PFSK-1 (cell line): ENCODE data around the gene CDC16.

Experiments used
- FOXP2 ChIP-seq: optimal IDR thresholded peaks from 2 replicates; pipeline ENCODE3; 2011; ENCODE audit warnings: borderline replicate concordance, control low read depth, inconsistent platforms; ENCODE audit not compliant: insufficient read depth; ENCODE audit errors: extremely low read length, extremely low read depth
- POLR2AphosphoS5 ChIP-seq: IDR thresholded peaks from 2 replicates; pipeline ENCODE4 v1.6.1; 2012; ENCODE audit warnings: low read depth, mild to moderate bottlenecking, control low read depth, low read length, moderate library complexity
- REST ChIP-seq, 2 experiments: IDR thresholded peaks; 2 replicates each; pipeline versions ENCODE4 v1.6.1 to v1.8.0; 2011 to 2012; ENCODE audit warnings: low read depth in 2 of 2, low read length in 2 of 2, control low read depth in 1 of 2, inconsistent platforms in 1 of 2, mild to moderate bottlenecking in 1 of 2, moderate library complexity in 1 of 2; ENCODE audit not compliant: insufficient read depth in 1 of 2
- SIN3A ChIP-seq: IDR thresholded peaks from 2 replicates; pipeline ENCODE4 v1.6.1; 2012; ENCODE audit warnings: mild to moderate bottlenecking, low read length, moderate library complexity, borderline replicate concordance; ENCODE audit not compliant: insufficient read depth
- TAF1 ChIP-seq: IDR thresholded peaks from 2 replicates; pipeline ENCODE4 v1.6.1; 2012; ENCODE audit warnings: low read length, control low read depth, borderline replicate concordance; ENCODE audit not compliant: insufficient read depth

Gene CDC16

GRCh38 chr13:114260814-114261213 lies 26.1 kb downstream of the CDC16 start:
- TF ChIP-seq TAF1, result no peak
- no peak for TF ChIP-seq SIN3A
- no peak for TF ChIP-seq REST (IDR thresholded peaks at IDR 0.05; ENCODE audit: insufficient read depth in 1 of 2, low read depth in 2 of 2, low read length in 2 of 2)

GRCh38 chr13:114261328-114261965 lies 26.8 kb downstream of the CDC16 start:
- TF ChIP-seq TAF1 (no peak), SIN3A (no peak), REST (IDR thresholded peaks at IDR 0.05; ENCODE audit: insufficient read depth in 1 of 2, low read depth in 2 of 2, low read length in 2 of 2) (no peak), POLR2AphosphoS5 (no peak)

GRCh38 chr13:114263578-114263977 lies 28.9 kb downstream of the CDC16 start:
- TF ChIP-seq SIN3A, result no peak
- TF ChIP-seq TAF1, result no peak
- TF ChIP-seq FOXP2, result no peak
- no peak for TF ChIP-seq POLR2AphosphoS5
- TF ChIP-seq REST (IDR thresholded peaks at IDR 0.05; ENCODE audit: insufficient read depth in 1 of 2, low read depth in 2 of 2, low read length in 2 of 2), result no peak

- TF ChIP-seq TAF1 (no peak), POLR2AphosphoS5 (no peak), FOXP2 (no peak), SIN3A (no peak), REST (IDR thresholded peaks at IDR 0.05; ENCODE audit: insufficient read depth in 1 of 2, low read depth in 2 of 2, low read length in 2 of 2) (no peak)
Measured at GRCh38 chr13:114264886-114265611, 30.4 kb downstream of the CDC16 start.
